ENCODE data around the gene GEMIN4. TPM values are rescaled to one million over a fixed set of nuclear protein-coding genes. Genes with fewer than 3 reads are reported as not detected.
A peak's percentile ranks its signal among the peaks of the same experiment; 100 is the strongest.
"Not testable (repeated sequence)": the region's sequence is repeated elsewhere in the genome, so short reads cannot be mapped to it uniquely, and the experiment has no call there.

The GEMIN4 gene
- total RNA-seq, 1 donor from 2014 or later = 37.3 TPM

- Mint-ChIP-seq H3K4me3 (no peak overlapping the region), H3K9me3 (no peaks in the 10 kb centered on the region), H3K36me3 (ENCODE audit: low read depth) (peaks cover 12% of the 10 kb centered on the region), H3K27me3 (ENCODE audit: low read depth) (peaks cover 4% of the 10 kb centered on the region), H3K27ac (ENCODE audit: unreplicated experiment) (no peak overlapping the region), H3K4me1 (peaks cover 14% of the 10 kb centered on the region)
- DNase-seq (ENCODE audit: low read depth, low spot score) = no peak
- TF ChIP-seq CTCF (conservative IDR thresholded peaks at IDR 0.05) = no peak
Measured at GRCh38 chr17:787641-788221, 35.7 kb upstream of the GEMIN4 start.

GRCh38 chr17:785901-786300, 33.8 kb upstream of the GEMIN4 start:
- DNase-seq (ENCODE audit: low read depth, low spot score); H3K9me3 Mint-ChIP-seq; H3K36me3 Mint-ChIP-seq (ENCODE audit: low read depth); H3K27me3 Mint-ChIP-seq (ENCODE audit: low read depth); H3K27ac Mint-ChIP-seq (ENCODE audit: unreplicated experiment): not testable (repeated sequence)
- H3K4me1 Mint-ChIP-seq = peaks cover 26% of the 10 kb centered on the region
- peak overlapping the region; percentile 33 for H3K4me3 Mint-ChIP-seq

- Mint-ChIP-seq H3K4me1 (peaks cover 31% of the 10 kb centered on the region), H3K27me3 (ENCODE audit: low read depth) (peaks cover 3% of the 10 kb centered on the region), H3K4me3 (peak overlapping the region; percentile 99), H3K9me3 (no peaks in the 10 kb centered on the region), H3K36me3 (ENCODE audit: low read depth) (peaks cover 5% of the 10 kb centered on the region), H3K27ac (ENCODE audit: unreplicated experiment) (no peak overlapping the region)
- DNase-seq (ENCODE audit: low read depth, low spot score) = no peak
- no peak for TF ChIP-seq CTCF (conservative IDR thresholded peaks at IDR 0.05)
Measured at GRCh38 chr17:784143-784542, 32.1 kb upstream of the GEMIN4 start.

- Mint-ChIP-seq H3K4me3 (peak within 1 kb of the TSS; percentile 99), H3K27ac (ENCODE audit: unreplicated experiment) (peak within 1 kb of the TSS; percentile 99), H3K4me1 (peaks cover 31% of the 10 kb centered on the region), H3K36me3 (ENCODE audit: low read depth) (peaks cover 5% of the 10 kb centered on the region), H3K27me3 (ENCODE audit: low read depth) (peaks cover 3% of the 10 kb centered on the region), H3K9me3 (no peaks in the 10 kb centered on the region)
- DNase-seq (ENCODE audit: low read depth, low spot score) = peak; percentile 90
- peak; percentile 48 for TF ChIP-seq CTCF (conservative IDR thresholded peaks at IDR 0.05)
Measured at GRCh38 chr17:781805-782731, 30.0 kb upstream of the GEMIN4 start, which contains the start of the genes GLOD4 and MRM3. Gene GLOD4 (minus strand): TSS chr17:782280. CDS start chr17:782255, 25 bp downstream. Gene MRM3 (plus strand): TSS chr17:782353. CDS start chr17:782379, 26 bp downstream.

- H3K36me3 Mint-ChIP-seq (ENCODE audit: low read depth) = peaks cover 8% of the 10 kb centered on the region
- DNase-seq (ENCODE audit: low read depth, low spot score) = no peak
- peaks cover 42% of the 10 kb centered on the region for H3K4me1 Mint-ChIP-seq
- no peak for TF ChIP-seq CTCF (conservative IDR thresholded peaks at IDR 0.05)
- no peaks in the 10 kb centered on the region for H3K9me3 Mint-ChIP-seq
- peaks cover 3% of the 10 kb centered on the region for H3K27me3 Mint-ChIP-seq (ENCODE audit: low read depth)
- H3K27ac Mint-ChIP-seq (ENCODE audit: unreplicated experiment) = no peak overlapping the region
- H3K4me3 Mint-ChIP-seq = peak overlapping the region; percentile 75
Measured at GRCh38 chr17:778096-778495, 26.0 kb upstream of the GEMIN4 start.

GRCh38 chr17:774313-774584, 22.2 kb upstream of the GEMIN4 start:
- TF ChIP-seq CTCF (conservative IDR thresholded peaks at IDR 0.05) = no peak
- Mint-ChIP-seq H3K9me3 (no peaks in the 10 kb centered on the region), H3K27ac (ENCODE audit: unreplicated experiment) (peak overlapping the region; percentile 89), H3K36me3 (ENCODE audit: low read depth) (peaks cover 18% of the 10 kb centered on the region), H3K4me1 (peaks cover 33% of the 10 kb centered on the region), H3K27me3 (ENCODE audit: low read depth) (no peaks in the 10 kb centered on the region), H3K4me3 (peak overlapping the region; percentile 72)
- DNase-seq (ENCODE audit: low read depth, low spot score) = no peak
